HEK293 (cell line): ENCODE results near the gene SRCIN1.

Experiments
- CTCF ChIA-PET: fragments of 350-600 bp; formaldehyde crosslinking; extraction: SDS; loops from one replicate; lab custom pipeline; 2021; ENCODE audit warnings: antibody characterized with exemption; lab: Yijun Ruan, JAX
- POLR2A ChIA-PET: fragments of 300-600 bp; formaldehyde crosslinking; extraction: SDS; loops from one replicate; lab custom pipeline; 2020; ENCODE audit warnings: antibody characterized with exemption, inconsistent platforms; lab: Yijun Ruan, JAX
- H3K27ac ChIP-seq: fragments of 200-500 bp; sonication (Bioruptor generic); 2 replicates; pipeline ENCODE4 v1.5.1; 2014; ENCODE audit warnings: low read depth, low read length, control low read depth, inconsistent platforms; ENCODE audit errors: extremely low read depth
- H3K36me3 ChIP-seq, 2 experiments: fragments of 200-500 bp in 1 of 2; sonication (Bioruptor generic) in 1 of 2; 1 replicate in 1 of 2; 2 replicates in 1 of 2; pipeline ENCODE4 v1.5.1; 2014 to 2017; ENCODE audit warnings: inconsistent platforms in 2 of 2, low read length in 2 of 2; ENCODE audit not compliant: control insufficient read depth in 2 of 2, insufficient read depth in 1 of 2
- H3K4me1 ChIP-seq: fragments of 200-500 bp; sonication (Bioruptor generic); 2 replicates; pipeline ENCODE4 v1.5.1; 2014; ENCODE audit warnings: mild to moderate bottlenecking, low read length, inconsistent platforms; ENCODE audit not compliant: control insufficient read depth, insufficient read depth
- H3K4me3 ChIP-seq: 2 replicates; pipeline ENCODE4 v1.5.1; 2011; ENCODE audit warnings: low read depth, mild to moderate bottlenecking, control low read depth, low read length, moderate library complexity
- H3K9me3 ChIP-seq: fragments of 200-500 bp; sonication (Bioruptor generic); 2 replicates; pipeline ENCODE4 v1.5.1; 2014; ENCODE audit warnings: low read depth, low read length, inconsistent platforms; ENCODE audit not compliant: control insufficient read depth, insufficient read depth
- BCL6B ChIP-seq: fragments of 450-650 bp; formaldehyde crosslinking; IDR thresholded peaks from 2 replicates; pipeline ENCODE4 v1.5.1; 2017; ENCODE audit warnings: missing biosample characterization, missing genetic modification characterization
- GFI1B ChIP-seq: fragments of 450-650 bp; formaldehyde crosslinking; IDR thresholded peaks from 2 replicates; pipeline ENCODE4 v1.5.1; 2016; ENCODE audit warnings: missing biosample characterization, missing genetic modification characterization
- HOXA7 ChIP-seq: sonication (generic); formaldehyde crosslinking; IDR thresholded peaks from 2 replicates; pipeline ENCODE4 v1.8.1; 2022; ENCODE audit warnings: missing genetic modification reagents, borderline replicate concordance
- HOXD13 ChIP-seq: sonication (generic); formaldehyde crosslinking; IDR thresholded peaks from 2 replicates; pipeline ENCODE4 v1.8.0; 2022; ENCODE audit warnings: missing genetic modification reagents, borderline replicate concordance
- INSM2 ChIP-seq: fragments of 450-650 bp; formaldehyde crosslinking; IDR thresholded peaks from 2 replicates; pipeline ENCODE4 v1.5.1; 2016; ENCODE audit warnings: missing biosample characterization, missing genetic modification characterization
- PRDM10 ChIP-seq: fragments of 450-650 bp; formaldehyde crosslinking; IDR thresholded peaks from 2 replicates; pipeline ENCODE4 v1.5.1; 2016; ENCODE audit warnings: missing biosample characterization, missing genetic modification characterization
- PRDM2 ChIP-seq: fragments of 450-650 bp; formaldehyde crosslinking; IDR thresholded peaks from 2 replicates; pipeline ENCODE4 v1.5.1; 2016; ENCODE audit warnings: missing biosample characterization, missing genetic modification characterization, borderline replicate concordance
- SCRT1 ChIP-seq: fragments of 450-650 bp; formaldehyde crosslinking; IDR thresholded peaks from 2 replicates; pipeline ENCODE4 v1.5.1; 2016; ENCODE audit warnings: missing biosample characterization, missing genetic modification characterization, borderline replicate concordance
- ZBTB8A ChIP-seq: fragments of 450-650 bp; formaldehyde crosslinking; IDR thresholded peaks from 2 replicates; pipeline ENCODE4 v1.5.1; 2016; ENCODE audit warnings: missing biosample characterization, missing genetic modification characterization
- ZNF174 ChIP-seq: fragments of 450-650 bp; formaldehyde crosslinking; IDR thresholded peaks from 2 replicates; pipeline ENCODE4 v1.5.0; 2017; ENCODE audit warnings: missing biosample characterization, mild to moderate bottlenecking, missing genetic modification characterization
- ZNF248 ChIP-seq: fragments of 450-650 bp; formaldehyde crosslinking; IDR thresholded peaks from 2 replicates; pipeline ENCODE4 v1.5.1; 2017; ENCODE audit warnings: missing biosample characterization, missing genetic modification characterization
- ZNF266 ChIP-seq: fragments of 450-650 bp; formaldehyde crosslinking; IDR thresholded peaks from 2 replicates; pipeline ENCODE4 v1.5.1; 2016; ENCODE audit warnings: missing biosample characterization, missing genetic modification characterization, low read depth
- ZNF274 ChIP-seq, 2 experiments: fragments of 200-500 bp in 1 of 2; fragments of 450-650 bp in 1 of 2; sonication (Bioruptor generic) in 1 of 2; formaldehyde crosslinking in 1 of 2; IDR thresholded peaks; 2 replicates each; pipeline versions ENCODE4 v1.5.1 to v1.6.1; 2014 to 2016; ENCODE audit warnings: borderline replicate concordance in 1 of 2, inconsistent platforms in 1 of 2, low read length in 1 of 2, missing biosample characterization in 1 of 2, missing genetic modification characterization in 1 of 2
- ZNF416 ChIP-seq: fragments of 450-650 bp; formaldehyde crosslinking; IDR thresholded peaks from 2 replicates; pipeline ENCODE4 v1.5.1; 2016; ENCODE audit warnings: missing biosample characterization, missing genetic modification characterization
- ZNF426 ChIP-seq: fragments of 450-650 bp; formaldehyde crosslinking; IDR thresholded peaks from 2 replicates; pipeline ENCODE4 v1.5.1; 2017; ENCODE audit warnings: missing biosample characterization, missing genetic modification characterization, mild to moderate bottlenecking, inconsistent platforms, moderate library complexity
- ZNF549 ChIP-seq: fragments of 450-650 bp; IDR thresholded peaks from 2 replicates; pipeline ENCODE4 v1.5.1; 2018; ENCODE audit warnings: missing biosample characterization, missing genetic modification characterization, mild to moderate bottlenecking, inconsistent platforms, moderate library complexity
- ZNF561 ChIP-seq: fragments of 450-650 bp; IDR thresholded peaks from 2 replicates; pipeline ENCODE4 v1.5.1; 2018; ENCODE audit warnings: missing biosample characterization, missing genetic modification characterization, borderline replicate concordance
- ZNF658 ChIP-seq: fragments of 450-650 bp; formaldehyde crosslinking; IDR thresholded peaks from 2 replicates; pipeline ENCODE4; 2016; ENCODE audit warnings: missing biosample characterization, missing genetic modification characterization
- ZNF660 ChIP-seq: fragments of 450-650 bp; IDR thresholded peaks from 2 replicates; pipeline ENCODE4 v1.5.1; 2018; ENCODE audit warnings: missing biosample characterization, mild to moderate bottlenecking, missing genetic modification characterization
- ZNF707 ChIP-seq: fragments of 450-650 bp; formaldehyde crosslinking; IDR thresholded peaks from 2 replicates; pipeline ENCODE4 v1.5.1; 2016; ENCODE audit warnings: missing biosample characterization, missing genetic modification characterization

Gene SRCIN1

GRCh38 chr17:38605841-38606645 is at the start of gene SRCIN1:
Gene SRCIN1 (minus strand): TSS chr17:38605952. CDS start chr17:38605705, 247 bp downstream.
- no peaks in the 10 kb centered on the region for H3K9me3 ChIP-seq
- CTCF ChIA-PET = interaction anchor here (0.6 to 19.3 kb wide), 29 partner anchors 10 to 1456 kb away, joined by 3 to 188 read pairs (median 3); partner anchors contain the start of gene EPOP
- no peak for TF ChIP-seq BCL6B
- TF ChIP-seq ZBTB8A (tag by site-specific recombination) = peak; percentile 94
- TF ChIP-seq ZNF707 (tag by site-specific recombination) = no peak
- TF ChIP-seq HOXD13 (CRISPR knock-in tag) = no peak
- TF ChIP-seq ZNF266 = no peak
- TF ChIP-seq ZNF174 (tag by site-specific recombination) = no peak
- TF ChIP-seq ZNF416 = no peak
- TF ChIP-seq SCRT1 = no peak
- TF ChIP-seq PRDM10 (tag by site-specific recombination) = no peak
- no peak for TF ChIP-seq ZNF426 (tag by site-specific recombination)
- TF ChIP-seq ZNF660 (tag by site-specific recombination) = no peak; the same call in 1 of the 2 replicates
- peak; percentile 56; the same call in 1 of the 2 replicates for TF ChIP-seq ZNF561
- no peak for TF ChIP-seq GFI1B (tag by site-specific recombination)
- no peak for TF ChIP-seq PRDM2 (tag by site-specific recombination)
- no peak for TF ChIP-seq INSM2 (tag by site-specific recombination)
- TF ChIP-seq ZNF248 = no peak
- TF ChIP-seq ZNF274 (IDR thresholded peaks at IDR 0.05; ENCODE audit: low read length) = no peak
- TF ChIP-seq ZNF274 (tag by site-specific recombination; IDR thresholded peaks at IDR 0.05; ENCODE audit: borderline replicate concordance) = no peak
- no peak for TF ChIP-seq ZNF658 (tag by site-specific recombination)
- TF ChIP-seq ZNF549 (tag by site-specific recombination) = no peak
- TF ChIP-seq HOXA7 (CRISPR knock-in tag) = no peak

More at GRCh38 chr17:38605841-38606645, at the start of gene SRCIN1:
- Histone ChIP-seq H3K36me3 (no peaks in the 10 kb centered on the region), H3K4me1 (peaks cover 15% of the 10 kb centered on the region), H3K4me3 (peak within 1 kb of the TSS; percentile 60), H3K27ac (peak within 1 kb of the TSS; percentile 46; the same call in 1 of the 2 replicates)
- POLR2A ChIA-PET = interaction anchor here (0.7 kb wide), 1 partner anchor 43 kb away, joined by 6 read pairs; no protein-coding TSS in a partner anchor
